Upper lobe of left lung (tissue), 4 donors: Measurements from ENCODE around the gene KLF6.

Experiments
- POLR2A ChIP-seq, 4 donors: fragments of 450-650 bp; IDR thresholded peaks; one replicate each; pipeline ENCODE4 v1.5.1; 2016 to 2017; ENCODE audit warnings: antibody characterized with exemption in 4 of 4, mild to moderate bottlenecking in 2 of 4
- TF ChIP-seq, protein P1 (sequence below), 6 experiments: fragments of 450-650 bp in 4 of 6; fragments of 200-600 bp in 2 of 6; sonication (generic) in 2 of 6; IDR thresholded peaks; one replicate each; pipeline ENCODE4 v1.5.1; 2016 to 2019; ENCODE audit warnings: antibody characterized with exemption in 6 of 6

DNA sequence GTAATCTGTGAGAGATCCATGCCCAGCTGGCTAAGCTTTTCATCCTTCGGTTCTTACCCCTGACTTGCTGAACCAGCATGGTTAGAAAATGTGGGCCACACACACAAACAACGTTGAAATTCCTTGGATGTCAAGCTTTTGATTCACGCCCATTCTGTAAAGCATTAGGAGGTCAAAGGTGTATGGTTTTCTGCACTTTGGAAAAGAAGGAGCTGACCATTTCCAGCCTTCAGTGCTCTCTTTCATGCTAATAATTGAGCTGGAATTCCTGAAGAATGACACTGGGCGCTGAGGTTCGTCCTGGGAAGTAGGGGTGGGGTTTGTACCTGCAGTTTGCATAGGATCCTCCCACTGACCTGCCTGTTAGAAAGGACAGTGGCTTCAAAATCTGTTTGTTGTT lies 23.1 kb downstream of the KLF6 start:
- TF ChIP-seq, protein P1, sequence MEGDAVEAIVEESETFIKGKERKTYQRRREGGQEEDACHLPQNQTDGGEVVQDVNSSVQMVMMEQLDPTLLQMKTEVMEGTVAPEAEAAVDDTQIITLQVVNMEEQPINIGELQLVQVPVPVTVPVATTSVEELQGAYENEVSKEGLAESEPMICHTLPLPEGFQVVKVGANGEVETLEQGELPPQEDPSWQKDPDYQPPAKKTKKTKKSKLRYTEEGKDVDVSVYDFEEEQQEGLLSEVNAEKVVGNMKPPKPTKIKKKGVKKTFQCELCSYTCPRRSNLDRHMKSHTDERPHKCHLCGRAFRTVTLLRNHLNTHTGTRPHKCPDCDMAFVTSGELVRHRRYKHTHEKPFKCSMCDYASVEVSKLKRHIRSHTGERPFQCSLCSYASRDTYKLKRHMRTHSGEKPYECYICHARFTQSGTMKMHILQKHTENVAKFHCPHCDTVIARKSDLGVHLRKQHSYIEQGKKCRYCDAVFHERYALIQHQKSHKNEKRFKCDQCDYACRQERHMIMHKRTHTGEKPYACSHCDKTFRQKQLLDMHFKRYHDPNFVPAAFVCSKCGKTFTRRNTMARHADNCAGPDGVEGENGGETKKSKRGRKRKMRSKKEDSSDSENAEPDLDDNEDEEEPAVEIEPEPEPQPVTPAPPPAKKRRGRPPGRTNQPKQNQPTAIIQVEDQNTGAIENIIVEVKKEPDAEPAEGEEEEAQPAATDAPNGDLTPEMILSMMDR (IDR thresholded peaks at IDR 0.05), result no peak
- TF ChIP-seq POLR2A (IDR thresholded peaks at IDR 0.05), result no peak
